ENCODE data around the gene NSMCE4A. TPM values are rescaled to one million over a fixed set of nuclear protein-coding genes. Genes with fewer than 3 reads are reported as not detected.
"Not testable (repeated sequence)": the region's sequence is repeated elsewhere in the genome, so short reads cannot be mapped to it uniquely, and the experiment has no call there.

Gene NSMCE4A
- total and polyA plus RNA-seq, 2 donors (not counting 1 experiment from before 2014, with no cell fraction given): 89.7 to 92.4 TPM

GRCh38 chr10:121929585-121930267 is 45.3 kb downstream of the NSMCE4A start:
- DNase-seq; H3K27me3 Mint-ChIP-seq; ATAC-seq (ENCODE audit: low read depth); H4K20me1 ChIP-seq (ENCODE audit: control insufficient read depth, insufficient read depth, low read length, poor library complexity, severe bottlenecking); H3K27ac ChIP-seq (ENCODE audit: low read length in 2 of 2); H3K36me3 ChIP-seq (replicated peaks in 1 of 2; ENCODE audit: control extremely low read depth in 1 of 2, control insufficient read depth in 1 of 2, extremely low read depth in 1 of 2, insufficient read depth in 2 of 2, low read length in 1 of 2); CTCF ChIA-PET; H3K9me3 ChIP-seq (ENCODE audit: control extremely low read depth in 1 of 3, control insufficient read depth in 2 of 3, insufficient read depth in 1 of 3, low read length in 2 of 3); H3K9ac ChIP-seq (ENCODE audit: low read length); H3K4me2 ChIP-seq (replicated peaks; ENCODE audit: low read depth, low read length, poor library complexity, severe bottlenecking); H2AFZ ChIP-seq (ENCODE audit: insufficient read depth, low read depth, low read length, poor library complexity, severe bottlenecking); H3K27me3 ChIP-seq (replicated peaks in 1 of 4; ENCODE audit: control extremely low read depth in 1 of 4, control insufficient read depth in 3 of 4, insufficient read depth in 4 of 4, low read length in 3 of 4); H3K9me3 Mint-ChIP-seq (ENCODE audit: insufficient read depth); H3K4me3 ChIP-seq (ENCODE audit: control extremely low read depth in 1 of 5, extremely low read depth in 1 of 5, insufficient read depth in 1 of 5, low read depth in 2 of 5, low read length in 4 of 5): not testable (repeated sequence)
- 94% methylated on average over 3 of the region's 14 CpGs for WGBS (ENCODE audit: insufficient coverage)
- peak overlapping the region; percentile 57 for H3K4me3 Mint-ChIP-seq
- Histone ChIP-seq H3K79me2 (ENCODE audit: control insufficient read depth, insufficient read depth, low read length) (peaks cover 37% of the 10 kb centered on the region), H3K4me1 (ENCODE audit: control insufficient read depth in 2 of 2, insufficient read depth in 2 of 2, low read length in 2 of 2) (peaks cover 10 to 16% of the 10 kb centered on the region in 2 donors)
- intact Hi-C loops (cut with micrococcal nuclease): loop anchor here (2.0 to 5.0 kb wide), 3 partner anchors 445 to 1223 kb away; partner anchors contain the start of genes ACADSB, BUB3, IKZF5 and PLEKHA1
- POLR2A ChIA-PET: interaction anchor here (0.6 kb wide), 1 partner anchor 92 kb away, joined by 5 read pairs; no protein-coding TSS in a partner anchor
- peaks cover 19% of the 10 kb centered on the region for H3K4me1 Mint-ChIP-seq
- H3K27ac Mint-ChIP-seq: peak overlapping the region; percentile 22

GRCh38 chr10:121928528-121928884 is 46.5 kb downstream of the NSMCE4A start:
- no peak for ATAC-seq (ENCODE audit: low read depth)

More at GRCh38 chr10:121928528-121928884, 46.5 kb downstream of the NSMCE4A start:
- Histone ChIP-seq H3K4me2 (replicated peaks; ENCODE audit: low read depth, low read length, poor library complexity, severe bottlenecking) (peak overlapping the region; percentile 90), H3K4me3 (ENCODE audit: control extremely low read depth in 1 of 5, extremely low read depth in 1 of 5, insufficient read depth in 1 of 5, low read depth in 2 of 5, low read length in 4 of 5) (peak overlapping the region; percentile 64 to 99 (median 82)), H3K27me3 (replicated peaks in 1 of 4; ENCODE audit: control extremely low read depth in 1 of 4, control insufficient read depth in 3 of 4, insufficient read depth in 4 of 4, low read length in 3 of 4) (no peaks in the 10 kb centered on the region), H4K20me1 (ENCODE audit: control insufficient read depth, insufficient read depth, low read length, poor library complexity, severe bottlenecking) (no peaks in the 10 kb centered on the region), H3K4me1 (ENCODE audit: control insufficient read depth in 2 of 2, insufficient read depth in 2 of 2, low read length in 2 of 2) (peaks cover 10 to 16% of the 10 kb centered on the region in 2 donors), H2AFZ (ENCODE audit: insufficient read depth, low read depth, low read length, poor library complexity, severe bottlenecking) (peak overlapping the region; percentile 99), H3K79me2 (ENCODE audit: control insufficient read depth, insufficient read depth, low read length) (peaks cover 37% of the 10 kb centered on the region), H3K27ac (ENCODE audit: low read length in 2 of 2) (peak overlapping the region; percentile 96 to 97), H3K36me3 (replicated peaks in 1 of 2; ENCODE audit: control extremely low read depth in 1 of 2, control insufficient read depth in 1 of 2, extremely low read depth in 1 of 2, insufficient read depth in 2 of 2, low read length in 1 of 2) (no peaks in the 10 kb centered on the region), H3K9me3 (ENCODE audit: control extremely low read depth in 1 of 3, control insufficient read depth in 2 of 3, insufficient read depth in 1 of 3, low read length in 2 of 3) (no peaks in the 10 kb centered on the region), H3K9ac (ENCODE audit: low read length) (peak overlapping the region; percentile 99)
- ChIA-PET CTCF (interaction anchor here (0.6 kb wide), 1 partner anchor 46 kb away, joined by 3 read pairs; no protein-coding TSS in a partner anchor), POLR2A (interaction anchor here (1.2 to 2.0 kb wide), 2 partner anchors 47 to 1080 kb away, joined by 3 to 7 read pairs; partner anchors contain the start of gene NSMCE4A)
- peak overlapping the region; percentile 89 for H3K27ac Mint-ChIP-seq
- peak overlapping the region; percentile 96 for H3K4me3 Mint-ChIP-seq
- TF ChIP-seq EZH2 (IDR thresholded peaks at IDR 0.05; ENCODE audit: borderline replicate concordance, insufficient read depth, low read depth, low read length, poor library complexity, severe bottlenecking): no peak
- TF ChIP-seq, protein P1, sequence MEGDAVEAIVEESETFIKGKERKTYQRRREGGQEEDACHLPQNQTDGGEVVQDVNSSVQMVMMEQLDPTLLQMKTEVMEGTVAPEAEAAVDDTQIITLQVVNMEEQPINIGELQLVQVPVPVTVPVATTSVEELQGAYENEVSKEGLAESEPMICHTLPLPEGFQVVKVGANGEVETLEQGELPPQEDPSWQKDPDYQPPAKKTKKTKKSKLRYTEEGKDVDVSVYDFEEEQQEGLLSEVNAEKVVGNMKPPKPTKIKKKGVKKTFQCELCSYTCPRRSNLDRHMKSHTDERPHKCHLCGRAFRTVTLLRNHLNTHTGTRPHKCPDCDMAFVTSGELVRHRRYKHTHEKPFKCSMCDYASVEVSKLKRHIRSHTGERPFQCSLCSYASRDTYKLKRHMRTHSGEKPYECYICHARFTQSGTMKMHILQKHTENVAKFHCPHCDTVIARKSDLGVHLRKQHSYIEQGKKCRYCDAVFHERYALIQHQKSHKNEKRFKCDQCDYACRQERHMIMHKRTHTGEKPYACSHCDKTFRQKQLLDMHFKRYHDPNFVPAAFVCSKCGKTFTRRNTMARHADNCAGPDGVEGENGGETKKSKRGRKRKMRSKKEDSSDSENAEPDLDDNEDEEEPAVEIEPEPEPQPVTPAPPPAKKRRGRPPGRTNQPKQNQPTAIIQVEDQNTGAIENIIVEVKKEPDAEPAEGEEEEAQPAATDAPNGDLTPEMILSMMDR (IDR thresholded peaks at IDR 0.05): no peak
- H3K27me3 Mint-ChIP-seq: no peaks in the 10 kb centered on the region
- no peaks in the 10 kb centered on the region for H3K9me3 Mint-ChIP-seq (ENCODE audit: insufficient read depth)
- WGBS (ENCODE audit: insufficient coverage): 6% methylated on average over 20 of the region's 20 CpGs
- intact Hi-C loops (cut with micrococcal nuclease): loop anchor here (1.0 to 5.0 kb wide), 5 partner anchors 47 to 1224 kb away; partner anchors contain the start of genes ACADSB, BUB3, IKZF5 and NSMCE4A
- DNase-seq: no peak
- H3K4me1 Mint-ChIP-seq: peaks cover 19% of the 10 kb centered on the region

Measured in B cell (primary cell).